Gastroesophageal sphincter (tissue), 3 donors: ENCODE measurements around the gene TRIM8.

Source experiments
- POLR2A ChIP-seq, 2 donors: fragments of 450-650 bp; IDR thresholded peaks; one replicate each; pipeline ENCODE4 v1.6.1; 2017; ENCODE audit warnings: antibody characterized with exemption in 2 of 2, mild to moderate bottlenecking in 2 of 2, moderate library complexity in 1 of 2
- TF ChIP-seq, protein P1 (sequence below), 4 experiments: fragments of 200-600 bp in 2 of 4; fragments of 450-650 bp in 2 of 4; sonication (generic) in 1 of 4; IDR thresholded peaks; one replicate each; pipeline ENCODE4 v1.5.1; 2017 to 2019; ENCODE audit warnings: antibody characterized with exemption in 4 of 4, mild to moderate bottlenecking in 2 of 4, moderate library complexity in 2 of 4

DNA sequence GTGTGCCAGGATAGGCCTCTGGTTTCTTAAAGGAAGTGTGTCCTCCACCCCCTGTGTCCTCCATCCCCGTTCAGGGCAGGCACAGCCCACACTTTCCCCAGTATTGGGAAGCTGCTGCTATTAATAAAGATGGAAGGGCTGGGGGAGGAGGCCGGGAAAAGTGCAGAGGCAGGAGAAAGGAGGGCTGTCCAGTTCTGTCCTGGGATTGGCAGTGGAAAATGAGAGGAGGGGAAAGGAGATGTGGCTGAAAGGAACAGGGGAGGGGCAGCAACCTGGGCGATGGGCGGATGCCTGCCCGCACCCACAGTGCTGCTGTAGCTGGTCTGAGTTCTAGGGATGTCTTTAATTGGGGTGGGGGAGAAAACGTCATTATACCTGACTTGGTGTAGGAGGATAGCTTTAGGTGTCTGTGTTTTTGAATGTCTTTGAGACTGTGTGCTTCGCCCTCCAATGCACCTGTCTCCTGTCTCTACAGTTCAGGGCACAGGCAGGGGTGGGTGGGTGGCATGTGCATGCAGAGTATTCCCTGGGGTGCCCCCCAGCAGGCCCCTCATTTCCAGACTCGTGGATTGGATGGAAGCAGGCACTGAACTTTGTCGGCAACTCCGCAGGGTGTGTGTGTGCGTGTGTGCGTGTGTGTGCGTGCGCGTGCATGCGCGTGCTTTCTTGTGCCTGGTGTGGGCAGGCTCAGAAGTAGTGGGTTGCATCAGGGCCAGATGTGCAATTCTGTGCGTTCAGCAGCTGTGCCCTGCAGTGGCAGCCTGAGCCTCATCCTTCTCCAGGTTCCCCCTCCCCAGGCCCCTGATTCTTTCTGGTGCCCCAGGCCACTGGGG, 2.5 kb downstream of the TRIM8 start:
- TF ChIP-seq, protein P1, sequence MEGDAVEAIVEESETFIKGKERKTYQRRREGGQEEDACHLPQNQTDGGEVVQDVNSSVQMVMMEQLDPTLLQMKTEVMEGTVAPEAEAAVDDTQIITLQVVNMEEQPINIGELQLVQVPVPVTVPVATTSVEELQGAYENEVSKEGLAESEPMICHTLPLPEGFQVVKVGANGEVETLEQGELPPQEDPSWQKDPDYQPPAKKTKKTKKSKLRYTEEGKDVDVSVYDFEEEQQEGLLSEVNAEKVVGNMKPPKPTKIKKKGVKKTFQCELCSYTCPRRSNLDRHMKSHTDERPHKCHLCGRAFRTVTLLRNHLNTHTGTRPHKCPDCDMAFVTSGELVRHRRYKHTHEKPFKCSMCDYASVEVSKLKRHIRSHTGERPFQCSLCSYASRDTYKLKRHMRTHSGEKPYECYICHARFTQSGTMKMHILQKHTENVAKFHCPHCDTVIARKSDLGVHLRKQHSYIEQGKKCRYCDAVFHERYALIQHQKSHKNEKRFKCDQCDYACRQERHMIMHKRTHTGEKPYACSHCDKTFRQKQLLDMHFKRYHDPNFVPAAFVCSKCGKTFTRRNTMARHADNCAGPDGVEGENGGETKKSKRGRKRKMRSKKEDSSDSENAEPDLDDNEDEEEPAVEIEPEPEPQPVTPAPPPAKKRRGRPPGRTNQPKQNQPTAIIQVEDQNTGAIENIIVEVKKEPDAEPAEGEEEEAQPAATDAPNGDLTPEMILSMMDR (IDR thresholded peaks at IDR 0.05), result no peak
- TF ChIP-seq POLR2A (IDR thresholded peaks at IDR 0.05), result no peak
